CD14-positive monocyte (primary cell): ENCODE data around the gene NOL6. TPM values are rescaled to one million over a fixed set of nuclear protein-coding genes. Genes with fewer than 3 reads are reported as not detected.

Experiments
- DNase-seq, 3 donors: peaks; one replicate each; pipeline ENCODE4 v3.0.0-alpha.2; 2011 to 2022
- H2AFZ ChIP-seq: 2 replicates; pipeline ENCODE4 v1.6.0; 2012; ENCODE audit warnings: mild to moderate bottlenecking, low read depth, low read length, inconsistent platforms; ENCODE audit not compliant: insufficient read depth, poor library complexity, severe bottlenecking
- H3K27ac ChIP-seq, 2 donors: 1 replicate in 1 of 2; 2 replicates in 1 of 2; pipeline ENCODE4 v1.5.1; 2012 to 2013; ENCODE audit warnings: low read length in 2 of 2, control low read depth in 1 of 2, inconsistent platforms in 1 of 2, low read depth in 1 of 2, mild to moderate bottlenecking in 1 of 2
- H3K27me3 ChIP-seq, 2 donors: one replicate each; pipeline versions ENCODE4 v1.6.0 to v1.6.1; 2011 to 2013; ENCODE audit warnings: low read length in 2 of 2; ENCODE audit not compliant: control insufficient read depth in 2 of 2, insufficient read depth in 2 of 2
- H3K36me3 ChIP-seq, 2 donors: replicated peaks in 1 of 2; 1 replicate in 1 of 2; 2 replicates in 1 of 2; pipeline versions ENCODE4 v1.5.1 to v1.6.1; 2012 to 2013; ENCODE audit warnings: low read length in 2 of 2, control low read depth in 1 of 2, inconsistent platforms in 1 of 2, mild to moderate bottlenecking in 1 of 2; ENCODE audit not compliant: insufficient read depth in 2 of 2, control insufficient read depth in 1 of 2
- H3K4me1 ChIP-seq, 2 donors: 1 replicate in 1 of 2; 2 replicates in 1 of 2; pipeline versions ENCODE4 v1.5.1 to v1.6.1; 2012 to 2013; ENCODE audit warnings: low read length in 2 of 2, control low read depth in 1 of 2, inconsistent platforms in 1 of 2, mild to moderate bottlenecking in 1 of 2, moderate library complexity in 1 of 2; ENCODE audit not compliant: insufficient read depth in 2 of 2, control insufficient read depth in 1 of 2
- H3K4me2 ChIP-seq: replicated peaks from 2 replicates; pipeline ENCODE3; 2012; ENCODE audit warnings: low read length, moderate library complexity, mild to moderate bottlenecking; ENCODE audit not compliant: poor library complexity, severe bottlenecking; ENCODE audit errors: extremely low read depth
- H3K4me3 ChIP-seq, 3 experiments: fragments of 200-600 bp in 1 of 3; sonication (generic) in 1 of 3; replicated peaks in 1 of 3; 1 replicate in 2 of 3; 2 replicates in 1 of 3; pipeline ENCODE4 v1.5.1; 2011 to 2013; ENCODE audit warnings: low read length in 3 of 3, mild to moderate bottlenecking in 3 of 3, control low read depth in 2 of 3, low read depth in 2 of 3, inconsistent platforms in 1 of 3, moderate library complexity in 1 of 3
- H3K79me2 ChIP-seq: 2 replicates; pipeline ENCODE4 v1.6.0; 2012; ENCODE audit warnings: mild to moderate bottlenecking, control low read depth, inconsistent platforms, low read length, moderate library complexity; ENCODE audit not compliant: insufficient read depth
- H3K9ac ChIP-seq: 2 replicates; pipeline ENCODE4 v1.6.0; 2017; ENCODE audit warnings: low read length, mild to moderate bottlenecking; ENCODE audit not compliant: insufficient read depth, poor library complexity, severe bottlenecking
- H3K9me3 ChIP-seq, 2 donors: replicated peaks in 1 of 2; 1 replicate in 1 of 2; 2 replicates in 1 of 2; pipeline versions ENCODE4 v1.5.1 to v1.6.1; 2012 to 2013; ENCODE audit warnings: low read length in 2 of 2, control low read depth in 1 of 2; ENCODE audit not compliant: control insufficient read depth in 1 of 2, insufficient read depth in 1 of 2
- H4K20me1 ChIP-seq: 2 replicates; pipeline ENCODE4 v1.6.0; 2012; ENCODE audit warnings: mild to moderate bottlenecking, low read length, control low read depth, moderate library complexity; ENCODE audit not compliant: insufficient read depth
- H3K27ac Mint-ChIP-seq, 7 donors: one replicate each; pipeline ENCODE4 v1.8.0; 2020; ENCODE audit warnings: mild to moderate bottlenecking in 7 of 7, mixed read lengths in 7 of 7, moderate library complexity in 6 of 7, inconsistent platforms in 2 of 7
- H3K27me3 Mint-ChIP-seq, 3 donors: one replicate each; pipeline ENCODE4 v1.8.0; 2021 to 2022; ENCODE audit warnings: low read depth in 3 of 3, mild to moderate bottlenecking in 3 of 3, mixed read lengths in 3 of 3, moderate library complexity in 3 of 3, inconsistent platforms in 1 of 3
- H3K36me3 Mint-ChIP-seq, 2 donors: one replicate each; pipeline ENCODE4 v1.8.0; 2020; ENCODE audit warnings: mixed read lengths in 2 of 2, inconsistent platforms in 1 of 2, mild to moderate bottlenecking in 1 of 2
- H3K4me1 Mint-ChIP-seq: one replicate; pipeline ENCODE4 v1.8.0; 2020; ENCODE audit warnings: mild to moderate bottlenecking, mixed read lengths
- H3K4me3 Mint-ChIP-seq, 2 donors: one replicate each; pipeline ENCODE4 v1.8.0; 2020; ENCODE audit warnings: mild to moderate bottlenecking in 2 of 2, mixed read lengths in 2 of 2, moderate library complexity in 1 of 2
- H3K9me3 Mint-ChIP-seq, 7 donors: one replicate each; pipeline ENCODE4 v1.8.0; 2020 to 2022; ENCODE audit warnings: mixed read lengths in 7 of 7, mild to moderate bottlenecking in 6 of 7, moderate library complexity in 6 of 7, inconsistent platforms in 2 of 7
- CTCF ChIP-seq: fragments of 200-600 bp; IDR thresholded peaks from one replicate; pipeline ENCODE4 v1.8.0; 2022; ENCODE audit warnings: antibody characterized with exemption, mild to moderate bottlenecking
- WGBS: methylation state at CpG from one replicate; pipeline ENCODE4 v1.1.5; 2013; ENCODE audit warnings: missing lambda C conversion rate; ENCODE audit not compliant: insufficient coverage; 5-methylcytosine and 5-hydroxymethylcytosine counted together
- intact Hi-C, 2 donors: fragments of 100-400 bp; cut with micrococcal nuclease; formaldehyde crosslinking; loops; one replicate each; pipeline versions ENCODE4 v1.15.0 to v1.15.1; 2023
- polyA plus RNA-seq, 3 donors: library from polyadenylated mRNA; depleted of rRNA in 1 of 3; unstranded in 2 of 3; stranded (reverse) in 1 of 3; fragments of 300-500 nt in 2 of 3; fragments of >200 nt in 1 of 3; fragmentation: Illumina TruSeq in 2 of 3; gene quantifications; 1 replicate in 2 of 3; 2 replicates in 1 of 3; pipeline ENCODE4 v1.2.3, GENCODE V29; 2012 to 2021

NOL6 gene
- polyA plus RNA-seq, 3 donors, result 4.6 to 21.9 (median 10.1) TPM

- H3K36me3 ChIP-seq, result peaks cover 58 to 63% of the 10 kb centered on the region in 2 donors
- no peak overlapping the region for H3K4me3 Mint-ChIP-seq
- no peaks in the 10 kb centered on the region for H3K4me1 ChIP-seq
- no CpG with 5 or more reads among the region's 3 CpGs for WGBS
- peaks cover 55 to 61% of the 10 kb centered on the region in 2 donors for H3K36me3 Mint-ChIP-seq
- no peak overlapping the region for H2AFZ ChIP-seq
- intact Hi-C loops, result no loop called here
- DNase-seq, result no peak
- H3K9me3 ChIP-seq, result no peaks in the 10 kb centered on the region
- H3K4me3 ChIP-seq, result no peak overlapping the region
- peaks cover 0 to 2% (median 0%) of the 10 kb centered on the region in 7 donors for H3K9me3 Mint-ChIP-seq
- TF ChIP-seq CTCF, result no peak
- H3K27ac ChIP-seq, result no peak overlapping the region
- no peaks in the 10 kb centered on the region for H3K27me3 ChIP-seq
- H3K4me1 Mint-ChIP-seq, result no peaks in the 10 kb centered on the region
- H4K20me1 ChIP-seq, result no peaks in the 10 kb centered on the region
- H3K9ac ChIP-seq, result no peak overlapping the region
- H3K79me2 ChIP-seq, result no peaks in the 10 kb centered on the region
- H3K4me2 ChIP-seq, result no peak overlapping the region
- peaks cover 0 to 3% (median 1%) of the 10 kb centered on the region in 3 donors for H3K27me3 Mint-ChIP-seq
- peak overlapping the region in 1 of 7 donors; percentile 13 for H3K27ac Mint-ChIP-seq
Measured at GRCh38 chr9:33461492-33461891, 12.2 kb downstream of the NOL6 start.

GRCh38 chr9:33460854-33461253 lies 12.9 kb downstream of the NOL6 start:
- TF ChIP-seq CTCF, result no peak
- Histone ChIP-seq H3K4me2 (no peak overlapping the region), H3K9ac (no peak overlapping the region), H3K79me2 (no peaks in the 10 kb centered on the region), H2AFZ (no peak overlapping the region), H3K27me3 (no peaks in the 10 kb centered on the region), H3K9me3 (no peaks in the 10 kb centered on the region), H3K4me1 (no peaks in the 10 kb centered on the region), H3K27ac (no peak overlapping the region), H3K4me3 (no peak overlapping the region), H3K36me3 (peaks cover 52 to 56% of the 10 kb centered on the region in 2 donors), H4K20me1 (no peaks in the 10 kb centered on the region)
- WGBS, result over 99% methylated on average over 10 of the region's 10 CpGs
- intact Hi-C loops, result no loop called here
- H3K27me3 Mint-ChIP-seq, result peaks cover 0 to 3% (median 1%) of the 10 kb centered on the region in 3 donors
- H3K36me3 Mint-ChIP-seq, result peaks cover 50 to 55% of the 10 kb centered on the region in 2 donors
- peaks cover 0 to 2% (median 0%) of the 10 kb centered on the region in 7 donors for H3K9me3 Mint-ChIP-seq
- H3K27ac Mint-ChIP-seq, result peak overlapping the region in 1 of 7 donors; percentile 45
- H3K4me1 Mint-ChIP-seq, result no peaks in the 10 kb centered on the region
- H3K4me3 Mint-ChIP-seq, result no peak overlapping the region
- DNase-seq, result no peak
